Measurements from ENCODE around the gene CYREN.
A peak's percentile ranks its signal among the peaks of the same experiment; 100 is the strongest.

The CYREN gene

DNA sequence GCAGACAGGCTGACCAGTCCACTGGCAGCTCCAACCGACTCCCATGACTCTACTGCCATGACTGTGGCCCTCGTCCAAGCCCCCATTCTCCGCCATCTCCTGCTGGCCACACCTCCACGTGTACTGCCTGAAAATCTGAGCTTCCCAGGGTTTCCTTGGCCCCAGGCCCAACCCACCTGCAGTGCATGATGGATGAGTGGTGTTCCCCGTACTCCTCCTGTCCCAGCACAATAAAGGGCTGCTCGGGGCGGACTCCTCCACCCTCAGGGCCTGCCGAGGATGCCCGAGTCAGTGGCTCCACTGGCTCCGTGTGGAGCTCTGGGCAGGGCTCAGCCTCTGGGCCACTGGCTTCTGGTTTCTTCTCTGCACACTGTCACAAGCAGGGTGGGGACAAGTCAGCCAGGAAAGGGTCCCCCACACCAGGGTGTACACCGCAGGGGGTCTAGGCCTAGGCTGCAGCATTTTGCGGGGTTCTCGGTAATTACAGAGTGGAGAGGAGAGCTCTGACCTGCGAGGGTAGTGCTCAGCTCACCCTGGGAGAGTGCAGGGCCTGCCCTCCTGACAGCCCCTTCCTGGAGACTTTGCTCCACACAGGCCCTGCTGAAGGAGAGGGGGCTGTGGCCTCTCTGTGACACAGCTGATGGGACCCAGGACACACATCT lies 25.6 kb upstream of the CYREN start:
- DNase-seq = no peak

DNA sequence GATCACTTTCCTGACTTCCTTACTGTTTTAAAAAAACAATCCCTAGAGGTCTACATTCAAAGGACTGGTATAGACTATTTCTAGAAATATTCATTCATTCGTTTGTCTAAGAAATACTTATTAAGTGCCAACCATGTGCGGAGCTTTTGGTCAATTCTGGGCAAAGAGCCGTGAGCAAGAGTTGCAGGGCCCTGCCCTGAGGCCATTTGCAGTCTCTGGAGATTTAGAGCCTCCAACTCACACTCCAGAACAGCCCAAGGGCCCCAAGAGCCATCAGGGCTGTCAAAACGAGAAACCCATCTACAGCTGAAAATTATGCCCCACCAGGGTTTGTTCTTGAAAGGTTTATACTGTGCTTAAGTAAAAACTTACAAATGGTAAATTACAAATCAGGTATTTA lies 24.6 kb upstream of the CYREN start:
- no peak for DNase-seq

DNA sequence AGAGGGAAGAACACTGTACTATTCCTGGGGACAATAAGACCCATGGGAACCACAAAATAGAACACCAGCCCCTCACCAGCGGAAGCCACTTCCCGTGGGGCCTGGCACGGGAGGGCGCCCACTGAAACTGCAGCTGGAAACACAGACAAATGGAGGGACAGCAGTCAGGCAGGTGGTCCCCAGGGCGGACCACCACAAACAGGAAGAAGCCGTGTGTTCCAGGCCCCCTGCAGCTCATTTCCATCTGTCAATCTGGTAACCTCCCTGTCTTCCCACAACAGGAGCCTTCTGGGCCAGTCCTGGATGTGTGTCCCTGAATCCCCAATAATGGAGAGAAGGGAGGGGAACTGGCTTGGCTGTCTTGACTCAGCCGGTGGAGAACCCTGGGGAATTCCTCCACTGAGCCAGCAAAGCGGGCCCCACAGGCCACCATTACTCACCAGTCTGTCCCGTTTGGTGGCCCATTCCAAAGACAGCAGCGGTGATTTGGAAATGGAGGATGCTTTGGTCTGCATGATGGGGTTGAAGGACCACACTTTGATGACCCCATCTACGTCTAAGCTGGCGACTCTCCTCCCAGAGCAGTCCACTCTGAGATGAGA lies 24.1 kb upstream of the CYREN start:
- no peak for DNase-seq

DNA sequence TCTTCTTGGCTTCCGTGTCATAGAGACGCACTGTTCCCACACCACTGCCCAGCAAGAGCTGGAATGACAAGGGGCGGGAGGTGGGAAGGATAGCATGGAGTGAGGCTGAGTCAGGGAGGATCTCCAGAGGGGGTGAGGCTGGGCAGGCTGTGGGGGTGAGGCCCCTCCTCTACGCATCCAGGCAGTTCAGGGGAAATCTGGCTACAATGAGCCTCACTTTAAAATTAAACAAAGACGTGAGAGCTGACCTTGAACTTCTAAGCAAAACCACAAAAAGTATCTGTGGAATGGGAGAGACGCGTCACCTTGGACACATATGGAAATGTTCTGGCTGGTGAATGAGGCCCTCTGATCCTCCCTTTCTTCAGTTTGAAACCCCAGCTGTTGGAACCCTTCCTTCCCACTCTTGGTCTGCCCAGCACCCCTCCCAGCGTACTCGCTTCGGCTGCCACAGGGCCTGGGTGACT lies 23.1 kb upstream of the CYREN start:
- no peak for DNase-seq

DNA sequence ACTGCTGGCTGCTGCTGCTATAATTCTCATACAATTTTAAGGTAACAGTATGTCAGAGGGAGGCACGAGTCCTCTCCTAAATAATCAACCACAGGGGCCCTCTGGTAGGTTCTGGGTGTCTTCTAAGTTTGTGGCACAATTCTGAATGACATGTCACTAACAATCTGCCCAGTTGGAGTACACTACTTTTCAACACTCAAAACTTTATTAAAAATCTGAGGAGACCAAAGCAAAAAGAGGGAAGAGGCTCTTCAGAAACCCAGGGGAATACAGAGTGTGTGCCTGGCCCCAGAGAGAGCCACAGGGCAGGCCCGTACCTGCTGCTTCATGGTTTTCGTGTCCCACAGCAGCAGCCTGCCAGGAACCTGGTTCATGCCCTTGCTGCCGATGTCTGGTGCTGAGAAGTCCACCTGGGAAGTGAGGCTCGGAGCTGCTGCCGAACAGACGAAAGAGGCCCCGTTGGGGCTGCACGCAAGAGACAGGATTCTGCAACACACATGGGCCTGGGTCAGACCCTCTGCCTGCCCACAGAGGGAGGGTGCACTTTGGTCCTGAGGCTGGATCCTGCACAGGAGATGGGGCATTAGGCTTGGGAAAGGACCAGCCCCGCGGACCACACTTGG lies 22.5 kb upstream of the CYREN start:
- no peak for DNase-seq

DNA sequence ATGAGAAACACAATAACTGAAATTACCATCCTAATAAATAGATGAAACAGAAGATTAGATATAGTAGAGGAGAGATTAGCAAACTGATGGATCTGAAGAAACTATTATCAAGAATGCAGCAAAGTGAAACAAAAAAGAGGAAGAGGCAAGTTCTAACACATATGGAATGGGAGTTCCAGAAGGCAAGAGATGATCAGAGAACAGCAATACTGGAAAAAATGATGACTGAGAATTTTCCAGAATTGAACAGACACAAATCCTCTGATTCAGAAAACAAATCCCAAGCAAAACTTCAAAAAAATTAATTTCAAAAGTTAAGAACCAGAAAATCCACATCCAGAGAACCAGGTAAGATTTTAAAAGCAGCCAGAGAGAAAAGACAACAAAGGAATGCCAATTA lies 20.2 kb upstream of the CYREN start:
- no peak for DNase-seq

DNA sequence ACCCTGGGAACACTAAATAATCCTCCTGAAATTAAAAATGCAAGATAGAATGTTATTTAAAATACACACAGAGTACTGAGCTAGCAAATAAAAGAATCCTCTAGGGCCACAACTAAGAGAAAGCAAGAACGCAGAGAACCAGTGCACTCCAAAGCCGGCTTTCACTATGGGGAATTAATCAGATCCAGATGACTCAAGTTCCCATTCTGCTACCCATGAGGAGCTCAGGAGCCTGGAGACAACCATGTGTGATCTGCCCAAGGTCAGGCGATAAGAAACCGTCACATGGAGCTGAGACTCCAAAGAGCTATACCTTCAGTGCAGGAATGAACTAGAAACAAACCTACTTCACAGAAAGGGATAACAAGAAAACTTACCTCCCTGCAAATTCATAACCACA lies 19.5 kb upstream of the CYREN start:
- DNase-seq = no peak

DNA sequence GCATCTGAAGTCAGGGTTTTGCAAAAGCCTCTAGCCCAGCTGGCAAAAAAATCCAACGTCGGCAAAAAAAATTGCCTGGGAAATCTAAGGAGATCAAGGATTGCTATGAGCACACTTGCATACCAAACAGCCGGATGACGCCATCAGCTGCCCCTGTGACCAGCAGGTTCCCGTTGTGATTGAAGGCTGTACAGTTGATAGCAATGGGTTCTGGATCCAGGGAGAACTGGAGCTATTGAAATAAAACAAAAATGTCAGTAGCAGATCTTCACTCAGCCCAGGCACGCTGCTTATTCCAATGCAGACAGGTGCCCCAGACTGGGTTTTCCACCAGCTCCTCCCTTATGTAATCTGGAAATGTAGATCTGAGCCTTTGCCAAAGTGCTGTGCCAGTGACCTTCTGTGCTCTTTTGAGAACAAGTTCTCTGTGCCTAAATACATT lies 18.7 kb upstream of the CYREN start:
- no peak for DNase-seq

DNA sequence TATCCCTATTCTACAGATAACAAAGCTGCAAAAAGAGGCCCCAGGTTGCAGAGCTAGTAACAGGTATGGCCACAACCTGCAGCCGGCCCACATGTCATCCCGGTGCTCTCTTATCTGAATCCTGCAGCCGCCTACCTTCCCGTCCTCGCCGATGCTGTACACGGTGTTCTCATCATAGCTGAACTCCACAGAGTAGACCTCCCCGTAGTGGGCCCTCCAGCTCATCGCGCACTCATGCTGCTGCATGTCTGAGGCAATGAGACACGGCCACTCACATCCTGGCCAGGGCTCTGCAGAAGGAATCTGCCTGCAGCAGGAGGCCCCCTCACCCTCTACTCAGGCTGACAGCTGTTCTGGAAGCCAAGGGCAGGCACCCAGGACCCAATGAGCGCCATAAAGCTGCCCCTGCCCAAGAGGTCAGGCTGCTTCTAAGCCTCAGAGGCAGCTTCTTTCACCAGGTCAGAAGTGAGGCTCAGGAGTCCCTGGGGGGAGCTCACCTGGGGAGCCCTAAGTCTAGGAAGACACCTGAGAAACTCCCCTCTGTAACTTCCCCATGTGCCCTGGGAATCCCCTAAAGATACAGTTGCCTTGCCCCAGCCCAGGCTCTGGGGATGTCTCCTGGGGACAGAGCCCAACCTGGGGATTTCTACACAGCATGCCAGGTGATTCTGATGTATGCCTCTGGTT lies 17.9 kb upstream of the CYREN start:
- no peak for DNase-seq

DNA sequence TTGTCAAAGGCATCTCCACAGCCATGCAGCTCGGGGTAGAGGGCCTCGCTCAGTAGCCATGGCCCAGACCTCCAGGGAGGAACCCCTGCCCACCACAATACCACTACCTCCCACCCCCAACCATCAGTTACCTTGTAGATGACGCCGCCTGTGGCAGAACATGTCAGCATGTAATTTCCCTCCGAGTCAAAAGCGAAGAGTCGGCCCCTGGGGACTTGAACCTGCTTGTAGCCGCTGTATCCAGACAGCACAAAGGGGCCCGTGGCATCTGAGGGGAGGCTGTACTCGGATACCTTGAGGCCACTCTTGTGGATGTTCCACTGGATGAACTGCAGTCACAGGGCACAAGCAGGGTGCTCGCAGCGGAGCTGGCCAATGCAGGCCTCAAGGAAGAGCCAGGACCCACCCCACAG lies 16.3 kb upstream of the CYREN start:
- DNase-seq = peak; percentile 23

DNA sequence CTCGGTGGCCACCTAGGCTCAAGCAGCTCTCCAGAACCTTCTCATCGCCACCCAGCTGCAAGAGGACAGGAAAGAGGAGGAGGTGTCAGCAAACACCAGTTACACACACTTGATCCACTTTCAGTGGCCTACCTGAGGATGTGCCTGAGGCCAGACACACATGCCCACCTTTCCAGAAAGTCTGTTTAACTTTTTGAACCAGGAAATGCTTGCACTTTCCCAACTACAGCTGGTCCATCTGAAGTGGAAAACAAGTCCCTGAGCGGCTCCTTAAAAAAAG lies 15.7 kb upstream of the CYREN start:
- no peak for DNase-seq

DNA sequence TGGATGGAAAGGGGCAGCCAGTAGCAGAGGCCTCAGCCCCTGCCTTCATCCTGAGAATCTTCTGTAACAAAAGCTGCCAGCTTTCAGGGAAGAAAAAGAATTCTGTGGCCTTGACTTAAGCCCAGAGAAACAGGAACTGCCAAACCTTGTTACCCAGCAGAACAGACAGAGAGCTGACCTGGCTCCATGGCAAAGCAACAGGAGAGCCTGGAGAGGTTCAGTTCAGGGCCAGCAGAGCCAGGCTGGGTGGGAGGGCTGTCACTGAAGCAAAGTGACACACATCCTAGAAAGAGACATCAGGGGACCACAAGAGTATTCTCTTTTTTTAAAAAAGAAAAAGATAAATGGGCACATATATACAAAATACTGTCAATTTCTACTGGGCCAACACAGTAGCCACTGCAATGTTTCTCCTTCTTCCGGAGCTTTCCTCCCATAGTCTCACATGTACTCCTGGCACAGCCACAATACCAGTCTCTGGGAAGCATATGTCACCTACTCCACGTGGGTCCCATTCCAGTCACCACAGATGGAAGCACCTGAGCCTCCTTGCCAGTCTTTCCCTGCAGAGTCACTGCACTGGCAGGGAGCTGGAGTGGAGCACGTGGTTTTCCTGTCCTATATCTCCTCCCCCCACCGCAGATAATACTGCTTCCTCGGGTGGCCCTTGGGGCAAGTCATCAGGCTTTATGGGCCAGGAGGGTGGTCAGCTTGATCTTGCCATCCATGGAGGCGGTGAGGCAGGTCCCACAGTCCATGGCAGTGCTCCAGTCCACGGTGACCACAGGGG lies 15.2 kb upstream of the CYREN start:
- DNase-seq = no peak

DNA sequence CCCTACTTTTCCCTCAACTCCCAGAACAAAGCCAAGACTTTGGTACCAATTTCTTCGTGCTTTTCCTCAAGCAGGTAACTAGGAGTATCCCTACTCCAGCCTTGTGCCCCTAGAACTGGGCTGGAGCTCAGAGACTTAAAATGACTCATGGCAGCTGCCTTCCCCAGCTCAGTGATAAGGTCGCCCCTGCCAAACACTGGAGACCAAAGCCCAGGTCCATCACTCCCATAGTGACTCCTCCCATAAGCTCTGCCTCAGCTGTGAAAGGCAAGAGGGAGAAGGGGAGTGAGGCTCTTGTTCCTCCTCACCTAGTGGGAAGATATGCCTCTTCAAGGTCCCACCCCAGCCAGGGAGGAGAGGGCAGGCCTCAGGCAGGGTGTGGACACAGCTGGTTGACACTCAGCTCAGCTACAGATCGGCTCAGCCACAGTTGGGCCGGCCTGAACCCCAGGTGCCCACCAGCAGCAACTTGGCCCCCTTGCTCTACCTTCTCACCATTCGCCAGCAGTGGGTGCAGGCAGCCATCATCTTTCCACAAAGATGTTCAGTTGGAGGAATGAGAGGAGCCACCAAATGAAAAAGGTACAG lies 13.8 kb upstream of the CYREN start:
- DNase-seq = no peak

DNA sequence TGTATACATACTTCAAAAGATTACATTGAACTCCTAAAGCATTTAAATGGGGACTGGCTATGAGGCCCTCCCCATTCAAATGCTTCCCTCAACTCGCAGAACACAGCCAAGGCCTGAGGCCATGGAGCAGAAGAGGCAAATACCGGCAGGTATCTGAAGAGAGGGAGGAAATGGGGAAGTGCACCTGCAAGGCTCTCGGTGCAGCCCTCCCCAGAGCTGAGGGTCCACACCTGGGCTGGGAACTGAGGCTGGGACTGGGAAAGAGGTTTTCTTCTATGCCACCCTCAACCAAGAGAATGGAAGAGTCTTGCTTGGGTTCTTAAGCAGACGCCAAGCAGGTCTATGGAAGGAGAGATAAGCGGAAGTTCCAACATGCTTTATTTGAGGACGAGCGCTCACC lies 13.0 kb upstream of the CYREN start:
- DNase-seq = no peak

DNA sequence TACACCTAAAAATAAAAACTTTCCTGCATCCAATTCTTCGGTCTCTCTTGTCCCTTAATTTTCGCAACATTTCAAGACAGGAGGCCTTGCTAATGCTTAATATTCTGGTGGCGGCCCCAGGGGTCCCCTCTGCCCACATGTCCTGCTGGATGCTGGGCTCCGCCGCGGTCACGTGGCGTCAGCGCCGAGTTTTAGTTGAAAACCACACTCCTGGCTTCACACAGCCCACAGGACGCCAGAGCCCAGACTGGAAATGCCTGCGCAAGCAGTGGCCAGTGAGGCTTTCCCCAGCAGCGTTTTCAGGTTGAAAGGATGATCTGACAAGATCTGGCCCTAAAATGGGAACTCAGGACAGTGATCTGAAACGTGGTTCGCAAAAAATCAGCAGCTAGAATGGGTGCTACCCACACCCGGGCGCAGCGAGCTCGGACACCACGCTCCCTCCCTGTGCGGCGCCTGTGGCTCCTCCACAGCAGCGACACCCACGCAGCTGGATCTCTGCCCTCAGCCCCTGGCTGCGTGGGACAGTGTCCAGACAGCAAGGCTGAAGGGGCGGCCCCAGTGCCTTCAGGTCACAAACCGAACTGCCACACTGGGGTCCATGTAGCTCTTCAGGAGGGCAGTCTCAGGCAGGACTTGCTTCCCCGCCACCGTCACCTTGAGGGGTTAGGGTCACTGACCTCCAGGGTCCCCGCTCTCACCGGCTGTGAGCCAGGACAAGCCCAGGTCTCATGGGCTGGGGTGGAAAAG lies 11.6 kb upstream of the CYREN start:
- no peak for DNase-seq

DNA sequence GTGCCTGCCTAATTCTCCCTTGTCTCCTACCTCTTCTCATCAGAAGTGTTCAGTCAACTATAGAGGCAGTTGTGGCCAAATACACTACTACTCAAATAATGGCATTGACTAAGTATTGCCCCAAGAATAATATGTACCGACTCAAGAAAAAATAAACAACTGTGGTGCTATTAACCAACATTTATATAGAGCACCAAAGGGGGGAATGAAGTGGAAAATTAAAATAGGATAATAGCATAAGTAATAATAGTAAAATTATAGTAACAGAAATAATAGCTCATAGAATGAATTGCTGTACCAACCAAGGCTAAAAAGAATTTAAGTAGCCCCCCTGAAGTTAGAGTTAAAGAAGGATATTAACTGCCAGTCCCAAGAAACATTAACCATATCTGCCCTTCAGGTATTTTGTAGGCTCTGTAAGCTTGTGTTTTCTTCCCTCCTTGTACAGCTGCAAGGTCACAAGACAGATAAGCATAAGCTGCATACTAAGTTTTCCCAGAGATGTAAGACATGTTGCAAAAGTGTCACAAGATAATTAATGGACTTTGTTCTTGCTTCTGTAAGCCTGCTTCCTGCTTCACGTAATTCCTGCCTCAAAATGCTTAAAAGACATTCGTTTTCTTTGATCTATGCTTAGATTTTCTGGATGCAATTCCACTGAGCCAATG lies 10.9 kb upstream of the CYREN start:
- DNase-seq = no peak

DNA sequence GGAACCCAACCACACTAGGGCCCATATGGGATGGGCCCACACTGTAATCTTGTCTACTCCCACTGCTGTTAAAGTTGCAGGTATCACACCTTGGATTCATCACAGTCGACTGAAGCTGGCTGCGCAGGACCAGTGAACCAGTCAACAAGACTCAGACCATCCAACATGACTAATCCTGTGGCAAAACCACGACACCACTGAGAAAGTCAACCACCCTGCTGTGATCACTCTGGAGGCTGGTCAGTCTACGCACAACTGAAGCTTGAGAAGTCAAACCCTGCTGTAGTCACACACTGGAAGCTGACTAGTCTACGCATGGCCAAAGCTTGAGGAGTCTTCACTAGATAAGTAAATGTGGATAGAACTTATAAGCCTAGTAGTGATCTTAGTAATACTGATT lies 9.6 kb upstream of the CYREN start:
- peak; percentile 27 for DNase-seq

DNA sequence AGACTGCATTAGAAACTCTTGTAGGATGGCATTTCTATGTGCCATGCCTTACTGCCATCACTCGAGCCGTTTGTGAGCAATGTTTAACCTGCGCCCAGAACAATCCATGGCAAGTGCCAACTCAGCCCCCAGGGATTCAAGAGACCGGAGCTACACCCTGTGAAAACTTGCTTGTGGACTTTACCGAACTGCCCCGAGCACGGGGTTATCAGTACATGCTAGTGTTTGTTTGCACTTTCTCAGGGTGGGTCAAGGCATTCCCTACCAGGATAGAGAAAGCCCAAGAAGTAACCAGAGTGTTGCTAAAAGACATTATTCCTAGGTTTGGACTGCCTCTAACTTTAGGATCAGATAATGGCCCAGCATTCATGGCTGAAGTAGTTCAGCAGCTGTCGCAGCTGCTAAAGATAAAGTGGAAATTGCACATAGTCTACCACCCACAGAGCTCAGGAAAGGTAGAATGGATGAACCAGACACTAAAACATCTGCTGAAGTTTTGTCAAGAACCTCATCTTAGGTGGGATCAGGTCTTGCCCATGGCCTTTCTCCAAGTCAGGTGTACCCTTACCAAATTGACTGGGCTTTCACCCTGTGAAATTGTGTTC lies 8.9 kb upstream of the CYREN start:
- no peak for DNase-seq

DNA sequence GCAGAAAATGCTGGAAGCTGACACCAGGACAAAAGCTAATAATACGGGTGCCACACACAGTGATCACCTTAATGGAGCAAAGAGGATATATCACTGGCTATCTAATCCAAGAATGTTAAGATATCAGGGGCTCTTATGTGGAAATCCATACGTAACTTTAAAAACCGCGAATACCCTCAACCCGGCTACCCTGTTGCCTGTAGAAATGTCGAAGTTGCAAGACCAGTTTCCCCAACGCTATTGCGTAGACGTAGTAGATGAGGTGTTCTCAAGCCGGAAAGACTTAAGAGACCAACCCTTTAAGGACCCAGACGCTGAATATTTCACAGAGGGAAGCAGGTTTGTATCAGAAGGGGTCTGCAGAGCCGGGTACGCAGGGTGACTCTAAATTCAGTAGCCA lies 7.9 kb upstream of the CYREN start:
- no peak for DNase-seq

DNA sequence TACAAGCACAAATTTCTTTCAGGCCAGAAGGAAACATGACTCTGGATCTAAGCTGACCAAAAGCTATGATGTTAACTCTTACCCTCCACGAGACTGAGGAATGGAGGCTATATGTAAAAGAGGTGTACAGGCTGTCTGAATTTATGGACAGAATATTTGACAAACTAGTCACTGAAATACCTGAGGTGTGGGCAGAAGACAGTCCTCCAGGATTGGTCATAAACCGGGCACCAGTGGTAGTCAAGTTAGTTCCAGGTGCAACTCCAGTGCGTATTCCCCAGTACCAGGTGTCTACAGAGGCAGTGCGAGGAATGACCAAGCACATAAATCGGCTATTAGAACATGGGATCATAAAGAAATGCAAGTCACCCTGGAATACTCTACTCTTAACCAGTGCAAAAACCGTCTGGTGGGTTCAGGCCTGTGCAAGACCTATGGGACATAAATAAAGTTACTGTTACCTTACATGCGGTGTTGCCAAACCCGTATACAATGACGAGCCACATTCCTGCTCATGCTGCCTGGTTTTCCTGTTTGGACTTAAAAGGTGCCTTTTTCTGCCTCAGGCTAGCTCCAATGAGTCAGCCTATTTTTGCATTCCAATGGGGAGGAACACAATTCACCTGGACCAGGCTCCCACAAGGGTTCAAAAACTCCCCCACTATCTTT lies 6.7 kb upstream of the CYREN start:
- DNase-seq = no peak

DNA sequence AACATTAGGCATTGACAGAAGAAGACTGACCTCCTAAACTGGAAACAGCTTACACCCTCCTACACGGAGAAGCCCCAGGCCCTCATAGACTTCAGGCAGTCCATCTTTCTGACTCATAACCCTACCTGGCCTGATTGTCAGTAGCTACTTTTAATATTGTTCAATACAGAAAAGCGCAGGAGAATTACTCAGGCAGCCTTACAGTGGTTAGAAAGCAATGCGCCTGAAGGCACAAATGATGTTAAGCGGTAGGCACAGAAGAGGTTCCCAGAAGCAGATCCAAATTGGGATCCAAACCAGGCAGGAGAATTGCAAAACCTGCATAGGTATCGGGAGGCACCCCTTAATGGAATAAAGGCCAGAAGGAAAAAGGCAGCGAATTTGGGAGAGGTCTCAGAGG lies 5.4 kb upstream of the CYREN start:
- no peak for DNase-seq

Data from activated CD4-positive, alpha-beta T cell treated with anti-CD3 and anti-CD28 coated beads, Interleukin-10, Interleukin-2, amounts not matched to agents 100 ng/mL and 50 ng/mL, durations not matched to agents 16 hours and 8 hours (primary cell).